Transverse colon (tissue), 3 donors: ENCODE measurements around the gene TPSG1.

Experiments used
- CTCF ChIP-seq, 5 experiments: fragments of 200-600 bp in 3 of 5; fragments of 450-650 bp in 2 of 5; sonication (generic) in 3 of 5; IDR thresholded peaks; 1 replicate in 2 of 5; 2 replicates in 3 of 5; pipeline ENCODE4 v1.5.1; 2016 to 2017; ENCODE audit warnings: antibody characterized with exemption in 5 of 5, inconsistent platforms in 3 of 5, mild to moderate bottlenecking in 2 of 5, moderate library complexity in 1 of 5
- EP300 ChIP-seq: sonication (generic); formaldehyde crosslinking; IDR thresholded peaks from one replicate; pipeline ENCODE4 v1.6.1; 2017; ENCODE audit warnings: antibody characterized with exemption, low read depth

GRCh38 chr16:1258225-1258600, 33.1 kb upstream of the TPSG1 start:
- TF ChIP-seq CTCF (IDR thresholded peaks at IDR 0.05) (no peak), EP300 (no peak)
